NCI-H1417 treated with DMSO at 0.1 percent for 48 hours (cell line): ENCODE data around the gene DERL2.
"Not testable (repeated sequence)": the region's sequence is repeated elsewhere in the genome, so short reads cannot be mapped to it uniquely, and the experiment has no call there.

ENCODE experiments used
- DNase-seq: peaks from one replicate; lab custom pipeline; 2025; lab: John Stamatoyannopoulos, UW

The DERL2 gene

DNA sequence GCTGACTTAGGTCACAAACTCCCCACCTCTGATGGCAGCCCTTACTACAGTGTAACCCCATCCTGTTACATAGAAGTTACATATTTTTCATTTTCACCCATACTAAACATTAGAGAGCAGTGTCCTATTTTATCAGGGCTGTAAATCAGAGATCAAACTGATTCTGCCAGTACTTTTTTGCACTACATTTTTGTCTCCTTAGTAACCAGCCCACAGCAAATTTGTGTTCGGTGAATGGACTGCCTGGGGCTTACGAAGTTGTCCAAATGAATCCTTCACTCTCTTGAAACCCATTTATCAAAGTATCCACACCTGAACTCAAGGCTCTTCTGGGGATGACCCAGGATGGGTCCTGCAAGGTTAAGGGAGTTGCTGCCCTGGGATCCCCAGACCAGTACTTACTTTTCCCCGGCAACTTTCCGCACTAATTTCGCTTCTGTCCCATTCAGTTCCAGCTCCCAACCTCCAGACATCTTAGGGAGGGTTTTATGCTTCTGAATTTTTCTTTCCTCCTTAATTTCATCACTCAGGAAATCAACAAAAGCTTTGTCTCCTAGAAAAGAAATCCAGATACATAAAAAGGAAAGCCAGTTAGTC lies 48.2 kb downstream of the DERL2 start:
- no peak for DNase-seq

DNA sequence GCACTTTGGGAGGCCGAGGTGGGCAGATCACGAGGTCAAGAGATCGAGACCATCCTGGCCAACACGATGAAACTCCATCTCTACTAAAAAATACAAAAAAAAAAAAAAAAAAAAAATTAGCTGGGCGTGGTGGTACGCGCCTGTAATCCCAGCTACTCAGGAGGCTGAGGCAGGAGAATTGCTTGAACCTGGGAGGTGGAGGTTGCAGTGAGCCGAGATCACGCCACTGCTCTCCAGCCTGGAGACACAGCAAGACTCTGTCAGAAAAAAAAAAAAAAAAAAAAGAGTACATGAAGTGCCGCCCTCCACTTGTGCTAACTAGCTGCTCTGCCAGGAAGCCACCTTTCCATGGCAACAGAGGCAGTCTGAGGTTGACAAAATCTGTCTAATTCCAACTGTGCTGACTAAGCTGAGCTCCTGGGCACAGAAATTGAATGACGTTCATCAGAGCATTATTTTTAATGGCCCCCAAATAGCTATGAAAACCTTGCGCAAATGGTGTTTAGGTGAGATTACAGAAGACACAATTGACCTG lies 50.1 kb downstream of the DERL2 start:
- not testable (repeated sequence) for DNase-seq

DNA sequence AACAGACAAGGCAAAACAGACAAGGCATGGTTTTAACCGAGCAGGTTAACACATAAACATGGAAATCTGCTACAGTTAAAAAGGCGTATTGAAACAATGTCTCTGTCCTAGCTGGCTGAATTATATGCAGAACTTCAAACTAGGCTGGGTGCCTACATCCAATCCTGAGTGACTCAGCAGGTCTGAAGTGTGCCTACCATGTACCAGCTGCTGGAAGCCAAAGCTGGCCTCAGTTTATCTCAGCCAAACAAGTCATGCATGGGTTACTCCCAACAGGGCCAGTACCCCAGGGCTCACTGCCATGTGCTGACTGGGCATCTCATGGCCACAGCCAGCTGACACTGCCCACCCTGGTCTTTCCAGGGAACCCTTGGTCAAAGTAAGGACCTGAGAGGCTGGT lies 51.0 kb downstream of the DERL2 start:
- DNase-seq, result no peak

DNA sequence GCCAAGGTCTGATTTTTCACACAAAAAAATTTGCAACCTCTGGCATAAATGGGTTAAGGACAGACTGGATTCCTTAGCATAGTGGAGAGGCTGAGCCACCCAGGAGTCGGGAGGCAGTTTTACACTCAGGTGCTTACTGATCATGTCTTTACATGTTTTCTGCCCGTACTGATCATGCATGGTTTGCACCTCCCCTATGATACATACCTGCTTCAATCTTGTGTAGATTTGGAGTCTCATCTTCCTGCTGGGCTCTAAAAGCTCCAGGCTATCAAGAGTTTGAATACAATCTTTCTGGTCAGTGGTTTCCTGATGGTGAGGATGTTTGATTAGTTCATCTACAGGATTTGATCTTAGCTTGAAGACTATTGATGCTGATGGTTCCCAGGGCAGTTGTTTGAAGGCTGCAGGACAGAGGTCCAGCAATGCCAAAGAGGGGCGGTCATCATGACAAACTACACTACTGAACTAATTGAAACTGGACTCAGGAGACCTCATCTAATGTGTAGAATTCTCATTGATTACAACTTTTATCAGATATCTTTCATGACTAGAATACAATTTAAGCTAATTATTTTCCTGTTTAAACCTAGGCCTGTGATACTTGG lies 53.9 kb downstream of the DERL2 start:
- no peak for DNase-seq

DNA sequence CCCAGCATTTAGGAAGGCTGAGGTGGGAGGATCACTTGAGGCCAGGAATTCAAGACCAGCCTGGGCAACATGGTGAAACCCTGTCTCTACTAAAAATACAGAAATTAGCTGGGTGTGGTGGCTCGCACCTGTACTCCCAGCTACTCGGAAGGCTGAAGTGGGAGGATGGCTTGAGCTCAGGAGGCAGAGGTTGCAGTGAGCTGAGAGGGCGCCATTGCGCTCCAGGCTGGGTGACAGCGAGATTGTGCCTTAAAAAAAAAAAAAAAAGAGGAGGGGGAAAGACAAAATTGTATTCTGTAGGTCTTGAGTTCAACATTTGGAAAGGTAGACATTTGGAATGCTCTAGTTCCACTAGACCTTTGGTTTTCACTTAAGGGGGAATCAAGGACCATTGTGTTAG lies 54.7 kb downstream of the DERL2 start:
- DNase-seq, result not testable (repeated sequence)

DNA sequence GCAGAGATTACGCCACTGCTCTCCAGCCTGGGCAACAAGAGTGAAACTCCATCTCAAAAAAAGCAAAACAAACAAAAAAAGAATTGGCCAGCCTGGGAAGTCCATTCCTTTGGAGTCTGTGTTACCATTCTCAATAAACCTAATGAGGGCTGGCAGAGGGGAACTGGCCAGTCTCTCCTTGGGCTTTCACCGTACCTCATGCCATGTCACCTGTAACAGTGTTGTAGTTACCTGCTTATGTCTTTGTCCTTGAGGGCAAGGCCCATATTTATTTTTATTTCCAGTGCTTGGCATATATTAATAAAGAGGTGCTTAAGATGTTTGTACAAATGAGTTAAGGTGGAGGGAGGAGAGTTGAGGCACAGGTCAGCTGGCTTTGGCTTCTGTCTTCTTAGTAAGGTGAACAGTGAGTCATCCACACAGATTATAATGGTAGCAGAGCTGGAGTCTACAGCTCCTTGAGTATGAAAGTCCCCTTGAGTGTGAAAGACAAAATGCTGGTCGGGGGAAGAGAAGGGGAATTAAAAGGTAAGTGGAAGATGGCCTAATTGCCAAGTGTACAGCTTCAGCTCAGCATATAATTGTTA lies 55.5 kb downstream of the DERL2 start:
- DNase-seq, result no peak

DNA sequence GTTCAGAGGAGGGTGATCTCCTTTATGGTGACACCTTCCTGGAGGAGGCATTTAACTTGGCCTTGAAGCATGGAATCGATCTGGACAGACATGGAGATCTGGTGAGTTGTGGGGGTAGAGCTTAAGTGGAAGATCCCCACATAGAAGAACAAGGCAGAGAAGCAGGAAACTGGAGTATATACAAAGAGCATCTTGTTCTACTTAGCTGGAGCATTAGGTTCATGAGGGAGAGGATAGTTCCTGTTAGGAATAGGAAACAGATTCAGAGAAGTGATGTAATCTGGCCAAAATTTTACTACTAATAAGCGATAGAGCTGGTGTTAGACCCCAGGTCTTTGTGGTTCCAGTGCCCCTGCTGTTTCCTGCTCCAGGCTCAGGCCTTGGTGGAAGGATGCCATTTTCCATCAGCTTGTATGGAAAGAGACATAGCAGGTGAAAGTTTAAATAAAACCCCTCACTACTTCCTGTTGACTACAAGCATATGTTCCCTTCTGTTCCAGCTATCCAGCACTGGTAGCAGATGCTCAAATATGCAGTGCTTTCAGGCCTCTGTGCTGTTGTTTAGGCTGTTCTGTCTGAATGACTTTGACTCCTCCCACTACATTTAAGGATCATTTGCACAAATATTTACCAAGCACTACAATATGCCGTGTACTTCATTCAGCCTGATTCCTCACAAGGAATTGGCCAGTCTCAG lies 56.6 kb downstream of the DERL2 start:
- no peak for DNase-seq

DNA sequence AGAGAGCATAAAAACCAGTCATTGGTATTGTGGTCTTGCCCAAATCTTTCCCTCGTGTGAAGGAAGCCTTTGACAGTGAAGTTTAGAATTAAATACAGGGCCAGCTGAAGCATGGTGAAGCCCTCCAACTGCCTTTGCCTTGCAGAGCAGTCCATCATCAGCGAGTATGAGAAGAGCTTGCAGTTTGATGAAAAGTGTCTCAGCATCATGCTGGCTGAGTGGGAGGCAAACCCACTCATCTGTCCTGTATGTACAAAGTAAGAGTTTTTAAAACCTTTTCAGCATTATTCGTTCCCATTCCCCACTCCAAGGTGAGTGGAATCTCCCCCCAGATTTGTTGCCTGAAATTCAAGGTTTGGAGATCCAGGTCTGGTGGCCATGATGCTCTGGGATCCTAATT lies 60.2 kb downstream of the DERL2 start:
- DNase-seq, result no peak

DNA sequence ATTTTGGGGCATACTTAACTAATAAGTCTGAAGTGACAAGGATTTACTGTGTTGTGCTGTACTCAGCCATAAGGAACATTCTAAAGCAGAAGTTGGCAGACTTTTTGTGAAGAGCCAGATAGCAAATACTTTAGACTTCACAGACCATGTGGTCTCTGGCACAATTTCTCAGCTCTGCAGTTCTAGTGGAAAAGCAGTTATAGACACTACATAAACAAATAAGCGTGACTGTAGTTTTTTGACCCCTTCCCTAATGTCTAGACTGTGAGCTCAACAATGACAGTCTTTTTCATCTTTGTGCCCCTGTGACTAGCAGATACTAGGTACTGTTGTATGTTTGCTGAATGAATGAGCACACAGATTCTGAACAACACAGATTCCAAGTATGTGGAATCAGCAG lies 61.1 kb downstream of the DERL2 start:
- DNase-seq, result no peak

DNA sequence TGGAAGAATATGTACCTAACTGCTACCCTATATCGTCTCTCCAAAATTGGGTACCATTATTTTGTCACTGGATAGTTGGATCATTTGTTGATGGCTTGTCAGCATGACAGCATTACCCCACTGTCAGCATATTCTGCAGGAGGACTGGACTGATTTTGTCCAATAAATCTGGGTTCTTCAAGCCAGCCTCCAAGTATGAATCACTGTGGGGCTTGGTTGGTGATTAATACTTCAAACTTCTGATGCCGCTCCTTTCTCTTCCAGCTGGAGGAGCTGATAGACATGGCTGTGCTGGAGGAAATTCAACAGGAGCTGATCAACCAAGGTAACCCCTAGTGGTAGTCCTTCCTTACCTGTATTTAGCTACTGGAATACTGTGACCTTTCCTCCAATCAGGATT lies 63.5 kb downstream of the DERL2 start:
- DNase-seq, result no peak
